ENCODE data around the gene TNFRSF1A. TPM values are rescaled to one million over a fixed set of nuclear protein-coding genes. Genes with fewer than 3 reads are reported as not detected.

Gene TNFRSF1A
- total and polyA plus RNA-seq, 2 of the 13 experiments (the other 11 are each of a cell fraction or from before 2014, with no cell fraction given): 41.5 to 61.2 TPM

DNA sequence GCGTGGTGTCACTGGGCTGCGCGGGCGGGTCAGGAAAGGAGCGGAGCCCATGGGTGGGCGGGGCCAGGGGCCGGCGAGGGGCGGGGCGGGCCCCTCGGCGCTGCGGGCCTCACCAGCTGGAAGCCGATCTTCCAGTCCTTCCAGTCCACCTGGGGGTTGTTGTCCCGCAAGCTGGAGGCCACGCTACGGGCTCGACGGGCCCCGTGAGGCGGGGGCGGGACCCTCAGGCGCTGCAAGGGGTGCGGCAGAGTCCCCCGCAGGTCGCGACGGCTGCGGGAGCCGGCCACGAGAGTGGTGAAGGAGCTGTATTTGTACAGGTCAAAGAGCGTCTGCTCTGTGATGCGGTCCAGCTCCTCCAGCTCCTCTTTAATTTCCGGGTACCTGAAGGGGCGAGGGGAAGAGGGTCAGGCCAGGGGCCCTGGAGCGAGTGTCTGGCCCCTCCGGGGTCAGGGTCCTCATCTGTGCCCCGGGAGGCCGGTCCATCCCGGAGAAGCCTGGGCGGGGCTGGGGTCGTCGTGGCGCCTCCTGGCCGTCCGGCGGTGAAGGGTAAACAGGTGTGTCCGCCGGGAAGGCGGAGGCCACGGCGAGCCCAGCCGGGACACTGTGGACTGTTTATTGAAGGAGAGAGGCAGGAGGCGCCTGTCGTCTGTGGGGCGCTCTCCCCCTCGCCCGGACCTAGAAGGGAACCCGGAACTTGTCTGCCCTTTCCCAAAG lies 21.6 kb upstream of the TNFRSF1A start (continued):
- no peak for TF ChIP-seq RFX5 (IDR thresholded peaks at IDR 0.05; ENCODE audit: low read depth, low read length)
- TF ChIP-seq HNRNPK (IDR thresholded peaks at IDR 0.05; ENCODE audit: low read depth, low read length, poor library complexity, severe bottlenecking): no peak
- TF ChIP-seq ZNF670 (CRISPR knock-in tag; IDR thresholded peaks at IDR 0.05; ENCODE audit: borderline replicate concordance): no peak
- peak; percentile 83 for TF ChIP-seq POLR2G (IDR thresholded peaks at IDR 0.05; ENCODE audit: low read depth, low read length)
- TF ChIP-seq ZNF556 (CRISPR knock-in tag; IDR thresholded peaks at IDR 0.05; ENCODE audit: borderline replicate concordance): peak; percentile 89
- peak; percentile 53 for TF ChIP-seq TEAD3 (CRISPR knock-in tag; optimal IDR thresholded peaks at IDR 0.05; ENCODE audit: borderline replicate concordance)
- no peak for TF ChIP-seq ZNF44 (CRISPR knock-in tag; IDR thresholded peaks at IDR 0.05)
- no peak for TF ChIP-seq FOXA1 (IDR thresholded peaks at IDR 0.05)
- TF ChIP-seq FOXA1 (CRISPR knock-in tag; IDR thresholded peaks at IDR 0.05): peak; percentile 88
- TF ChIP-seq ZNF335 (CRISPR knock-in tag; IDR thresholded peaks at IDR 0.05): no peak; the same call in 1 of the 2 replicates
- TF ChIP-seq ELF3 (CRISPR knock-in tag; IDR thresholded peaks at IDR 0.05): peak; percentile 90; the same call in 1 of the 2 replicates
- peak; percentile 93 for TF ChIP-seq ZNF776 (CRISPR knock-in tag; IDR thresholded peaks at IDR 0.05)
- TF ChIP-seq NFKB2 (CRISPR knock-in tag; IDR thresholded peaks at IDR 0.05; ENCODE audit: borderline replicate concordance): peak; percentile 74; the same call in 1 of the 2 replicates
- TF ChIP-seq SIX4 (CRISPR knock-in tag; IDR thresholded peaks at IDR 0.05): 0 out of 2 replicates have a peak, but pooled peaks have one; percentile 37
- peak; percentile 74; the same call in 1 of the 2 replicates for TF ChIP-seq HOXD1 (CRISPR knock-in tag; IDR thresholded peaks at IDR 0.05)
- TF ChIP-seq ZNF101 (CRISPR knock-in tag; IDR thresholded peaks at IDR 0.05; ENCODE audit: borderline replicate concordance, low read depth): 0 out of 2 replicates have a peak, but pooled peaks have one; percentile 39
- no peak; the same call in 1 of the 2 replicates for TF ChIP-seq ZNF333 (CRISPR knock-in tag; IDR thresholded peaks at IDR 0.05; ENCODE audit: borderline replicate concordance)
- TF ChIP-seq, protein P1, sequence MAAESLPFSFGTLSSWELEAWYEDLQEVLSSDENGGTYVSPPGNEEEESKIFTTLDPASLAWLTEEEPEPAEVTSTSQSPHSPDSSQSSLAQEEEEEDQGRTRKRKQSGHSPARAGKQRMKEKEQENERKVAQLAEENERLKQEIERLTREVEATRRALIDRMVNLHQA (CRISPR knock-in tag; IDR thresholded peaks at IDR 0.05): no peak
- TF ChIP-seq MAZ (IDR thresholded peaks at IDR 0.05; ENCODE audit: borderline replicate concordance, low read depth, low read length): no peak
- peak; percentile 89 for TF ChIP-seq MAZ (CRISPR knock-in tag; IDR thresholded peaks at IDR 0.05; ENCODE audit: low read depth)
- TF ChIP-seq, protein P2, sequence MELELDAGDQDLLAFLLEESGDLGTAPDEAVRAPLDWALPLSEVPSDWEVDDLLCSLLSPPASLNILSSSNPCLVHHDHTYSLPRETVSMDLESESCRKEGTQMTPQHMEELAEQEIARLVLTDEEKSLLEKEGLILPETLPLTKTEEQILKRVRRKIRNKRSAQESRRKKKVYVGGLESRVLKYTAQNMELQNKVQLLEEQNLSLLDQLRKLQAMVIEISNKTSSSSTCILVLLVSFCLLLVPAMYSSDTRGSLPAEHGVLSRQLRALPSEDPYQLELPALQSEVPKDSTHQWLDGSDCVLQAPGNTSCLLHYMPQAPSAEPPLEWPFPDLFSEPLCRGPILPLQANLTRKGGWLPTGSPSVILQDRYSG (CRISPR knock-in tag; IDR thresholded peaks at IDR 0.05): 0 out of 2 replicates have a peak, but pooled peaks have one; percentile 32
- TF ChIP-seq MBNL3 (CRISPR knock-in tag; conservative IDR thresholded peaks at IDR 0.05): no peak
- TF ChIP-seq, protein P3, sequence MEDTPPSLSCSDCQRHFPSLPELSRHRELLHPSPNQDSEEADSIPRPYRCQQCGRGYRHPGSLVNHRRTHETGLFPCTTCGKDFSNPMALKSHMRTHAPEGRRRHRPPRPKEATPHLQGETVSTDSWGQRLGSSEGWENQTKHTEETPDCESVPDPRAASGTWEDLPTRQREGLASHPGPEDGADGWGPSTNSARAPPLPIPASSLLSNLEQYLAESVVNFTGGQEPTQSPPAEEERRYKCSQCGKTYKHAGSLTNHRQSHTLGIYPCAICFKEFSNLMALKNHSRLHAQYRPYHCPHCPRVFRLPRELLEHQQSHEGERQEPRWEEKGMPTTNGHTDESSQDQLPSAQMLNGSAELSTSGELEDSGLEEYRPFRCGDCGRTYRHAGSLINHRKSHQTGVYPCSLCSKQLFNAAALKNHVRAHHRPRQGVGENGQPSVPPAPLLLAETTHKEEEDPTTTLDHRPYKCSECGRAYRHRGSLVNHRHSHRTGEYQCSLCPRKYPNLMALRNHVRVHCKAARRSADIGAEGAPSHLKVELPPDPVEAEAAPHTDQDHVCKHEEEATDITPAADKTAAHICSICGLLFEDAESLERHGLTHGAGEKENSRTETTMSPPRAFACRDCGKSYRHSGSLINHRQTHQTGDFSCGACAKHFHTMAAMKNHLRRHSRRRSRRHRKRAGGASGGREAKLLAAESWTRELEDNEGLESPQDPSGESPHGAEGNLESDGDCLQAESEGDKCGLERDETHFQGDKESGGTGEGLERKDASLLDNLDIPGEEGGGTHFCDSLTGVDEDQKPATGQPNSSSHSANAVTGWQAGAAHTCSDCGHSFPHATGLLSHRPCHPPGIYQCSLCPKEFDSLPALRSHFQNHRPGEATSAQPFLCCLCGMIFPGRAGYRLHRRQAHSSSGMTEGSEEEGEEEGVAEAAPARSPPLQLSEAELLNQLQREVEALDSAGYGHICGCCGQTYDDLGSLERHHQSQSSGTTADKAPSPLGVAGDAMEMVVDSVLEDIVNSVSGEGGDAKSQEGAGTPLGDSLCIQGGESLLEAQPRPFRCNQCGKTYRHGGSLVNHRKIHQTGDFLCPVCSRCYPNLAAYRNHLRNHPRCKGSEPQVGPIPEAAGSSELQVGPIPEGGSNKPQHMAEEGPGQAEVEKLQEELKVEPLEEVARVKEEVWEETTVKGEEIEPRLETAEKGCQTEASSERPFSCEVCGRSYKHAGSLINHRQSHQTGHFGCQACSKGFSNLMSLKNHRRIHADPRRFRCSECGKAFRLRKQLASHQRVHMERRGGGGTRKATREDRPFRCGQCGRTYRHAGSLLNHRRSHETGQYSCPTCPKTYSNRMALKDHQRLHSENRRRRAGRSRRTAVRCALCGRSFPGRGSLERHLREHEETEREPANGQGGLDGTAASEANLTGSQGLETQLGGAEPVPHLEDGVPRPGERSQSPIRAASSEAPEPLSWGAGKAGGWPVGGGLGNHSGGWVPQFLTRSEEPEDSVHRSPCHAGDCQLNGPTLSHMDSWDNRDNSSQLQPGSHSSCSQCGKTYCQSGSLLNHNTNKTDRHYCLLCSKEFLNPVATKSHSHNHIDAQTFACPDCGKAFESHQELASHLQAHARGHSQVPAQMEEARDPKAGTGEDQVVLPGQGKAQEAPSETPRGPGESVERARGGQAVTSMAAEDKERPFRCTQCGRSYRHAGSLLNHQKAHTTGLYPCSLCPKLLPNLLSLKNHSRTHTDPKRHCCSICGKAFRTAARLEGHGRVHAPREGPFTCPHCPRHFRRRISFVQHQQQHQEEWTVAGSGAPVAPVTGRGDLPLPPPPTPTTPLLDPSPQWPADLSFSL (CRISPR knock-in tag; IDR thresholded peaks at IDR 0.05): no peak
- TF ChIP-seq FOXO1 (CRISPR knock-in tag; IDR thresholded peaks at IDR 0.05): peak; percentile 88
